Activated CD8-positive, alpha-beta memory T cell treated with anti-CD3 and anti-CD28 coated beads, Interleukin-2, amount 50 U/mL, for 48 hours (primary cell): Measurements from ENCODE around the gene DNAH1.

Experiments
- DNase-seq: peaks from one replicate; pipeline ENCODE4 v3.0.0-alpha.2; 2020

The DNAH1 gene

GRCh38 chr3:52291508-52292181 is 24.5 kb upstream of the DNAH1 start:
- peak; percentile 71 for DNase-seq

- no peak for DNase-seq
Measured at GRCh38 chr3:52292247-52293065, 23.7 kb upstream of the DNAH1 start.

DNA sequence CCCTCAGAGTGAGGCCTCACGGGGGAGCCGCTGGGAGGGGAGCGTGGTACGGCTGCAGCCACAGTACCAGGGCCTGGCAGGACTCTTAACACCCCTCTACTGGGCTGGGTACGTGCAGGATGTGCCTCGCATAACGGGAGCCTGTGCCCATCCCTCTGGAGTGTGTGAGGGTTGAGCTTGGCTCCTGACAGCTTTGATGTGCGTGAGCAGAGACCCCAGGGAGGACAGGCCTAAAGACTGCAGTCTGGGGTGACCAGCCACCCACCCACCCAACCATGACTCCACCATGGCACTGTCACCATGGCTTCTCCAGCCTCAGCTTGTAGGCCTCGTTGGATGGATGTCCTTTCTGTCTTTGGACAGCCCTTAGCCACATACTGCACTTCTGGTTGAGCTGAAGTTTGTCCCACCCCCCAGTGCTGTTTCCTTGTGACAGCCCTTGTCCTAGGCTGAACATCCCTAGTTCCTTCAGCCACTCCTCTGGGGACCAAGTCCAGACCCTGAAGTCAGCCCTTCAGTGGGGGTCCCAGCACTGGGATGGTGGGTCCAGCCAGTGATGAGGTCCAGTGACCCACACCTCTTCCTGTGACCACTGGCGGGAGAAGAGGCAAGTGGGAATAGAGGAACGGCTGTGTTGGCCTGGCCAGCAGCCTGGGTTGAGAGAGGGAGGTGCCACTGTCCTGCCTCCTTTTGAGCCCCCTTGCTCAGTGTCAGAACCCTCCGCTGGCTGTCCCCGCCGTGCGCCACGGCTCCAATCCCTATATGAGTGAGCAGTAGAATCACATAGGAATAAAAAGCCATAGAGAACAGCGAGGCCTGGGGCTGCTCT is 22.4 kb upstream of the DNAH1 start:
- no peak for DNase-seq

DNA sequence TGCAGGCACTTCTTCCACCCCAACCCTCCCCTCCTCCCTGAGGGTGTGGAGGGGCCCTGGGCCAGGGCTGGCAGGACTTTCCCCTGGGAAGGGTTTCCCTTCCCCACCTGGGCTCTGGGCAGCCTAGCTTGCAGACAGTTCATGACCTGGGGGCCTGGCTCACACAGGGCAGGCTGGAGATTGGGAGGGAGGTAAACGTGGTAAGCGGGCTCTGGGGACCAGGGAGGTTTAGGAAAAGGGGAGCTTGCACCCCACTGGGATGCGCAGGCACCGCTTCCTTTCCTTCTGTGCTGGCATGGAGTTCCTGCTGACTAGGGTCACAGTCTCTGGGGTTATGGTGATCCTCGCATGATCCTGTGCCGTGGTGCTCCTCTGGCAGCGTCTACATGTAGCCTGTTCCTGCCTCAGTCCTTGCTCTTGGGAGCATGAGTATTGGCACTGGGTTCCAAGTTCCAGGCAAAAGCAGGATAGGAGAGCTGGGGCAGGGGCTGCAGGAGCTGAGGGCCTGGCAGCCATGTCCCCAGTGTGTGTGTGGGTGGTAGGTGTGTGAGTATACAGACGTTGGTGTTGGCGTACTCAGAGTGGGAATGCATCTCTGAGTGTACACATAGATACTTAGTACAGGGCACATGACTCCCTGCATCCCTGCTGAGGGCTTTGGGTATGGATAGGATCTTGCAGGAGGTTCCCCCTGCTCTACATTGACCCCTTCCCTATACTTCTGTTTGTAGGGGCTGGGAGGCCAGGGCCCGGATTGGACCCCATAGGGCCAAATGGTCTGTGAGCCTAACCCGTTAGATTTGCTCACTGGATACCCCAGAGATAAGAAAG is 21.6 kb upstream of the DNAH1 start:
- no peak for DNase-seq

GRCh38 chr3:52295671-52296208 is 20.4 kb upstream of the DNAH1 start:
- DNase-seq = no peak

GRCh38 chr3:52297242-52298148 is 18.6 kb upstream of the DNAH1 start:
- DNase-seq = no peak

DNA sequence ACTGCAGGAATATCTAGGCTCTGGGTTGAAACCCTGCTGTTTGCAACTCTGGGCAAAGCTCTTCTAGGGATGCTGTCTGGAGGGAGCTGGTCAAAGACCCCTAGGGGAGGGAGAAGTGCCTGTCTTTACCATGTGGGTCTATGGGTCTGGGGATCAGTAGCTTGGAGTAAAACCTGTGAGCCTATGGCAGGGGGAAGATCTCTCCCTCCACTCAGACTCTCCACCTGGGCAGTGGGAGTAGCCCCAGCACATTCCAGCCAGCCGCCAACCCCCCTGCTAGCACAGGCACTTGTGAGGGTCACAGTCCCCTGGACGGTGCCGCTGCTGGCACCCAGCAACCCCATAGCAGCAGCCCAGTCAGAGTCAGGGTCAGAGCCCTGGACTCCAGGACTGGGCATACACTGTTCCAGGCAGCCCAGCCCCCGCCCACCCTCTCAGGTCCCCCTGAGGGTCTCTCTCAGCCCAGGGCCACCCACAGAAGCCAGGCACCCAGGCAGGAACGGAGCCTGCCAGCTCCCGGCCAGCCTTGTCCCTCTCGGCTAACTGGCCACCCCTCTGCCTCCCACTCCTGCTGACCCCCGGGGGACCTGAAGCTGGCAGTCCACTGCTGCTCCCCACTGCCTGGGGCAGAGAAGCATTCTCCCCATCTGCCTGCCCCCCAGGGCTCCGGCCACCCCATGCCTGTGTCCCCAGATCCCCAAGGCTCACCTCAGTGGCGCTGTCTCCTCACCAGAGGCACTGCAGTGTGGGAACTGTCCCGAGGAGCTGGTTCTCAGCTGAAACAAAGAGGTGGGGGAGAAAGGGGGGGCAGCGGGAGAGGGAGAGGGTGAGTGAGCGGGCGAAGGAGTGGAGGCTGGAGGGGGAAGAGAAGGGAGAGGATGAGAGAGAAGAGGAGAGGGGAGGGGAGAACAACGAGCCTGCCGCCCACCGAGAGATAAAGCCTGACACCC is 17.7 kb upstream of the DNAH1 start:
- DNase-seq = no peak

DNA sequence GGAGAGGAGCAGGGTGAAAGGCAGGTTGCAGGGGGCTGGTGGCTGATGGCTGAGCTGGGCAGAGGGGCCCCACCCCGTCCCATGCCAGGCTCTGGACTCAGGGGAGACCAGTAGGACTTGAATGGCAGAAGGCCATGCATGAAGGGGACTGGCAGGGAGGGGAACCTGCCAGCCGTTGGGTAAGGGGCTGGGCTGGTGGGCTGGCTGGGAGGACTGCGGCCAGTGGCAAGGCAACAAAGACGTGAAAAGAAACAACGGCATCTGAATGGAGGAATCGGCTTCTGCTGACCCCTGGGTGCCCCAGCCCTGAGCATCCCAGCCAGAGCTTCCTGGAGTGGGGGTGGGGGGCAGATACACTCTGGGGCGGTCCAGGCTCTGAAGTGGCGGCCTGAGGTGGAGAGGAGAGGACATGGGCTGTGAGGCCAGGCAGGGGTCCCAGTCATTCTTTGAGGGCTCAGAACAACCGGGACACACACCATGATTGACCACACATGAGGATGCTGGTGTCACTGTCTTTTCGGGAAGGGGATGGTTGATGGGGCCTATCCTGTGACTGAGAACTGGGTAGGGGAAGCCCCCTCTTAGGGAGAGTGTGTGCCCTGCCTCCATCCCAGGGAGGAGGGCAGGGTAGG is 16.8 kb upstream of the DNAH1 start:
- no peak for DNase-seq

GRCh38 chr3:52299879-52300611 is 16.1 kb upstream of the DNAH1 start:
- DNase-seq = no peak

- DNase-seq = no peak
Measured at GRCh38 chr3:52302426-52303145, 13.5 kb upstream of the DNAH1 start.

- DNase-seq = no peak
Measured at GRCh38 chr3:52303811-52304210, 12.3 kb upstream of the DNAH1 start.

DNA sequence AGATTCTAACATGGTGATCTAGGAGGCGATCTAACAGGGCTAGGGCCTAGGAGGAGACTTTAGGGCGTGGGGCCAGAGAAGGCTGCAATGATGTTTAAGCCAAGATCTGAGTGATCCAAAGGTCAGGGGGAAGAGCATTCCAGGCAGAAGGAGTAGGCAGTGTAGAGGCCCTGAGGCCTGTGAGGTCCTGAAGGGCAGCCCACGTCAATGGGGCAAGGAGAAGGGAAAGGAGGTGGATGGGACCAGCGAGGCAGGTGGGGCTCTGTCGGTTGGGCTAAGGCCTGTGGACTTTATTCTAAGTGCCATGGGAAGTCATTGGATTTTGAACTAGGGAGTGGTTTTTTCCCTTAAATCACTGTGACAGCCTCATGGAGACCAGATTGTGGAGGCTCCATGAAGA is 10.2 kb upstream of the DNAH1 start:
- DNase-seq = no peak

- DNase-seq = no peak
Measured at GRCh38 chr3:52306978-52307377, 9.1 kb upstream of the DNAH1 start.

GRCh38 chr3:52308308-52308707 is 7.8 kb upstream of the DNAH1 start:
- no peak for DNase-seq

- peak; percentile 78 for DNase-seq
Measured at GRCh38 chr3:52310861-52311575, 5.1 kb upstream of the DNAH1 start.

GRCh38 chr3:52311576-52312119 is 4.5 kb upstream of the DNAH1 start:
- DNase-seq = no peak

DNA sequence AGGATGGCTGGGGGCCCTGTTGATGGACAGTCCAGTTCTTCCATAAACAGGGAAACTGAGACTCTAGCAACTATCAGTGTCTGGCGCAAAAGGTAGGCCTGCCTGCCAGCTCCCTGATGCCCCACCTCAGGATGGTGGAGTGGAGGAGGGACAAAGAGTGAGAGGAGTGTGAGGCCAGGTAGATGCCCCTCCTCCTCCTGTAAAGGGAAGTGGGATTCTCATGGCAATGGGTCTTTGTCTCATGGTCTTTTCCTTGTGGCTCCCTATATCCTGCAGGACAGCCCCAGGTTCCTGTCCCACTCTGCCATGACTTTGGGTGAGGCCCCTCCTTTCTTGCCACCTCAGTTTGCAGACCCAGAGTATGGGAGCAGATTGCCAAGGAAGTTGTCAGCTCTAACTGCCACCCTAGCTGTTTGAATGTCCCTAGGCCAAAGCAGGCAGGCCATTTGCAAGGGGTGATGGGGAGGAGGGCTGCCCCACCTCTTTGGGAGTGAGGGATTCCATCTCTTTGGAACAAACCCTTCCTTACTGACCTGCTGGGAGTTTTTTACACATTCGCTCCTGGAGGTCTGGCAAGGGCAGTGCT is 2.8 kb upstream of the DNAH1 start:
- no peak for DNase-seq
